Non-pigmented ciliary epithelial cell (primary cell): ENCODE data around the gene NFIB.
A peak's percentile ranks its signal among the peaks of the same experiment; 100 is the strongest.

Experiments
- DNase-seq: peaks from one replicate; pipeline ENCODE4 v3.0.0-alpha.2; 2010; ENCODE audit warnings: low read depth

The NFIB gene

DNA sequence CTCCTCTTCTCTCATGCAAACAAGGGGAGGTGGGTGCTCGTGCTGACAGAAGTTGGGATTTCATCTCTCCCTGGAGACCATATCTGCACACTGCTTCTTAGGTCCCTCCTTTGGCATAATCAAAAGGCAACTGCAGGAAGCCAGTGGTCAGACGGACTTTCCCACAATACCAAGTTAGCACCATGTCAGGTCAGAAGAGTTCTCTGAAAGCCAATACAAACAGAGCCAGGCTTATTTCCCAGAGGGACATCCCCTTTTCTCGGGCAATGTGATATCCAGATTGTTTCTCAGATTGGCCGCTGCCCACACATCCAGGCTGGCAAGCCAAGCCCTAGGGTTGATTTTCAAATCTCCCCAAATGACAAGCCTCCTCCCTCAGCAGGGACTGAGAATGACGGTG is 241.1 kb downstream of the NFIB start:
- DNase-seq = no peak

DNA sequence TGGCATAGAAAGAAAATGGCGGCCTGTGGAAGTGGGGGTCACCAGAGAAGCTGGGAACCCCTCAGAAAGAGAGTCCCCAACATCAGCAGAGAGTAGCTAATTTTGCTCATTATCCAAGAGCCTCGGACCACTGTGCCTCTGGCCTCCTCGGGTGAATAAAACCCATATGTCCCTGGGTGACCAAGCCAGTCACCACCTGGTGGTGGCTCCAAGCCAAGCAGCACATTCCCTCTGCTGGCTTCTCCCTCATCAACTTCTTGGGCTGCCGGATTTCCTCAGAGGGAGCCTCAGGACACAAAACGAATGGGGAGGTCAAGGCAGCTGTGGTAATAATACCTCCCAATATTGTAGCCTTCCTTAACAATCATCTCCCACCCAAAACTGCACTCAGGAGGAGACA is 242.5 kb downstream of the NFIB start:
- no peak for DNase-seq

- no peak for DNase-seq
Observed at GRCh38 chr9:14068690-14069089, 245.3 kb downstream of the NFIB start.

- no peak for DNase-seq
Observed at GRCh38 chr9:14066831-14067230, 247.1 kb downstream of the NFIB start.

DNA sequence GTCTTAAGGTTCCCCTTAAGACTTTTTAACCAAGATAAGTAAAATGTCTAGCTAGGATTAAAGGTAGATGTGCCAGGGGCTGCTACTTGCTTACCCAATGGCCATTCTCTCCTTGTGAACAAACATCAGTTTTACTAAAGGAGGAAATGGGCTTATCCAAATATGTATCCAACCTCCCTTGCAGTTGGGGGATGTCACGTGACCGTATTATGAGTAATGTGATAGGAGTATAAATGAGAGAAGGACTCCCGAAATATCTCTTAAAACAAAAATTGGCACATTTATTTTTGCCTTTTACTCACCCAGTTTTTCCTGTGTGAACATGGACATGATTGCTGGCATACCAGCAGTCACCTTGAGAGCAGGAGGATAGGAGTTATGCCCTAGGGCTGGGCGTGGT is 247.9 kb downstream of the NFIB start:
- DNase-seq = no peak

GRCh38 chr9:14064940-14065339 is 249.0 kb downstream of the NFIB start:
- DNase-seq = no peak

- DNase-seq = no peak
Observed at GRCh38 chr9:14063756-14064155, 250.2 kb downstream of the NFIB start.

DNA sequence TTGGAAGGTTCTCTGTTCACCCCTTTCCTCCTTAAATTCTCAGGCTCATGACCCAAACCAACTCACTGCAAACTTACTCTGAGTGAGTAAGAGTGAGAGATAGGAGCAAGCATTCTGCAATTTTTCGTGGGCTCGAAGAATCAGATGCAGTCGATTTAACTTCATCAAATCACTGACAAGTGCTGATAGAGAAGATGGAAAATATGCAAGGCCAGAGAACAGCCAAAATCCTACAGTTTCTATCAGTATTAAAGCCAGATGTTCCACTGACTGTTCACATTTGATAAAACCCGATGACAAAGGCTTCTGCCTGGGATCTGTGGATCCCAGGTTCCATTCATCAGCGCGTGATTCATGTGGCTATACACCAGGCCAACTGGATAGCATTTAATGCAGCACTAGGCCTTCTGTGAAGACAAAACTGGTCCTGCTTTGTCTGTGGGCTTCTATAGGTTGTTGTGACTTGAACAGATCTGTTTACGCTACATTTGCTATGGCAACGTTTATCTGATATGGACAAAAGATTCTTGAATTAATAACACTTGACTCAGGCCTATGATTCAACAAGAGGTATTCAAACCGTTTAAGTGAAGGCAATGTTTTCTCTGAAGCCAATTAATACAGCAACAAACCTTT is 251.2 kb downstream of the NFIB start:
- DNase-seq = peak; percentile 67

GRCh38 chr9:14061936-14062585 is 251.9 kb downstream of the NFIB start:
- DNase-seq = no peak

DNA sequence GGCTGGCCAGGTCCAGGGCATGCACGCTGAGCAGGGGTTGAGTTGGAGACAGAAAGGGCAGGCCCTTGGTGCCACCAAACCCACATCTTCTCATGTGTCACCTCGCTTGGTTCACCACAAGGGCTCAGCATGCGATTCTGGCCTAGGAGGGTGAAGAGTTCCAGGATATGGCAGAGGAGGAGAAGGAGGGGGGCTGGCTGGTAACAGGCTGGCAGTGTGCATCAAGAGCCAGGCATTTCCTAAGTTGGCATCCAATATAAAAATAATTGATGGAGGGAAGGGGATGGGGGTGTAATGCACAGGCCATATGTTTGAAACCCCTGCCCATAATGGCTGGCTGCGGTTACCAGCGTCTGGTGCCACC is 255.6 kb downstream of the NFIB start:
- no peak for DNase-seq

DNA sequence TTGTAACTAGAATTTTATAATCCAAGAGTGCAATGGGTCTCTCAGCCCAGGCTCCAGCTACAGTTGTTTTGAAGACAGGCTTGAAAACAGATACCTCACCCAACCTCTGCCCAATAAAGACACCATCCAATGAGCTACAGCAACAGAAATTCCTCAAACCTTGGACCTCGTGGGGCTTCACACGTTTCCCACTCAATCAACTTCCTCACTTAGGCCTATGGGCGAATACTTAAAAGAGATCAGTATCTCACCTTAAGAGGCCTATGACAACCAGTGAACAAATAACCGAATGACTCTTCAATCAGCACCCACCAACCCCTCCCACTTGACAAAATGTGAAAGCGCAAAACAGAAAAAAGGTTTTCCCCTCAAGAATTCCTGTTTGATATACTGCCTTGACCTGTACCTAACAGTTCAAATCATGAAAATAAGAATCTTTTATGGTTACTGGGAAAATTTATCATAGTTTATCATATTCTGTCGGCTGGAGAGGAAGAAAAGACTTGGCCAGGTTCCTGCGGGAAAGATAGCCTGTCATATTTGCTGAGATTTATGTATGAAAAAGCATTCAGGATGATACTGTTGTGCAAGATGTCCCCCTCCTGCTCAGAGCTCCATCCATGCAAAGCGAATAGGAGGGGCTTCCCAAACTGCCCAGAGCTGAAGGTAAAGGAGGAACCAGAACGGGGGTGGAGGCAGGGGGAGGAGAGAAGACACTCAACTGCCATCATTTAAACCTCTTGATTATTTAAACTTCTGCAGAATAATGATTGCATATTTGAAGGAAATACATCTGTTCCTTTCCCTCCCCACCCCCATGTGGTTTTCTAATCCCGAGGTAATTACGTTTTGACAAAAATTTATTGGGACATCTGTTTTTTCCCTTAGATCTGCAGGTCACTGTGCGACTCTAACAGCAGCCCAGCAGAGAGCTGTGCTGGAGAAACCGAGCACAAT is 256.3 kb downstream of the NFIB start:
- no peak for DNase-seq

DNA sequence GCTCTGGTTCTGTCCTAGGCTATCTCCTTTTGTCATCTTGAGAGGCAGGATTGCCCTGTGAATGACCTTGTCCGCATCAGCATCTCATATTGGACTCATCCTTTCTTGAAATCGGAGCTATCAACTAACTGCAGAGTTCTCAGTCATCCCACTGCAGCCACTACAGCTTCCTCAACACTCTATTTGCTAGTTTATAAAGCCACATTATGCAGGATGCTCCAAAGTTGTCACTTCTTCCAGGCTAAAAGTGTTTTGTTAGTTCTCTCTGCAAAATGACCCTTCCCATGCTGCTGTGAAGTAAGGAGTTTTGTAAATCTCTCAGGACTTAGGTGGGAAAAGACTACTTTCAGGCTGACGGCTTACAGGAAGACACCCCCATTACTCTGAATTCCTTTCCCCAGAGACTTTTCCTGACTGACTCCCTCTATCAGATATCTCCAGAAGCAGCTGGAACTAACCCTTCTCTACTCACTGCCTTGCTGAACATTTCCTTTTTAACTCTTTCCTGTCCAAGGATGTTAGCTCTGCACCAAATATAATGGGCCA is 257.6 kb downstream of the NFIB start:
- DNase-seq = no peak

GRCh38 chr9:14054096-14054495 is 259.8 kb downstream of the NFIB start:
- DNase-seq = no peak

DNA sequence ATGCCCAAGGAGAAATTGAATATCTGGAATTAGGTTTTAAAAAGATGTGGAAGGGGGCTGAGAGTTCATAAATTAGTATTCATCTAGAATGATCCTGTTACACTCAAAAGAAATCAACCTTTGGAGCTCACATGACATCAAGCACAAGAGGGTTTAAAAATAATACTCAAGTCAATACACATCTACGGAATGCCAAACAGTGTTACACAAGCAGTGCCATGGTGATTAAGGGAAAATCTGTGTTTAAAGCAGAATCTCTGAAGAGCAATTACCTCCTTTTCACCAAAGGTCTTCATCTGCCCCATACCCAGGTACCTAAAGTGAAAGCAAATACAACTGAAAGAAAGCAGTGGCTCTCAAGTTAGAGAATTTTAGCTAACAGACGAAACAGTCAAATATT is 261.6 kb downstream of the NFIB start:
- DNase-seq = no peak

- DNase-seq = no peak
Observed at GRCh38 chr9:14051419-14051818, 262.5 kb downstream of the NFIB start.

- DNase-seq = no peak
Observed at GRCh38 chr9:14043483-14043882, 270.5 kb downstream of the NFIB start.

GRCh38 chr9:14037331-14037730 is 276.6 kb downstream of the NFIB start:
- DNase-seq = no peak

DNA sequence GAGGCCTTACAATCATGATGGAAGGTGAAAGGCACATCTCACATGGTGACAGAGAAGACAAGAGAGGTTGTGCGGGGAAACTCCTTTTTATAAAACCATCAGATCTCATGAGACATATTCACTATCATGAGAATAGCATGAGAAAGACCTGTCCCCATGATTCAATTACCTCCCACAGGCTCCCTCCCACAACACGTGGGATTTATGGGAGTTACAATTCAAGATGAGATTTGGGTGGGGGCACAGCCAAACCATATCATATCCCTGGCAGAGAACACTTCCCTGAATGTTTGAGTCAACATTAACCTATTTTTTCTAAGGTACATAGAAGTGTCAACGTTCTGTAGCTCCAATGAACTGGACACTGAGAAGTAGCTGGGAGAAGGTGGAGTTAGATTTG is 280.9 kb downstream of the NFIB start:
- DNase-seq = no peak
